Liver (tissue), 9 donors: ENCODE measurements around the gene STOML1. TPM values are rescaled to one million over a fixed set of nuclear protein-coding genes. Genes with fewer than 3 reads are reported as not detected.

Experiments used
- DNase-seq: peaks from one replicate; pipeline ENCODE4 v3.0.0-alpha.2; 2017; ENCODE audit warnings: low spot score
- H3K27ac ChIP-seq, 2 donors: one replicate each; pipeline ENCODE4 v1.7.0; 2013; ENCODE audit warnings: inconsistent platforms in 2 of 2, low read length in 2 of 2, control low read depth in 1 of 2, low read depth in 1 of 2, mild to moderate bottlenecking in 1 of 2
- H3K27me3 ChIP-seq, 4 donors: one replicate each; pipeline versions ENCODE4 v1.6.1 to v1.7.0; 2013; ENCODE audit warnings: low read length in 3 of 4, inconsistent platforms in 1 of 4, mild to moderate bottlenecking in 1 of 4, moderate library complexity in 1 of 4; ENCODE audit not compliant: control insufficient read depth in 4 of 4, insufficient read depth in 4 of 4
- H3K36me3 ChIP-seq, 4 donors: one replicate each; pipeline versions ENCODE4 v1.6.1 to v1.7.0; 2013; ENCODE audit warnings: low read length in 3 of 4, mild to moderate bottlenecking in 3 of 4, low read depth in 1 of 4, moderate library complexity in 1 of 4; ENCODE audit not compliant: control insufficient read depth in 4 of 4, insufficient read depth in 3 of 4
- H3K4me1 ChIP-seq, 4 donors: one replicate each; pipeline versions ENCODE4 v1.6.1 to v1.7.0; 2013; ENCODE audit warnings: low read length in 3 of 4, mild to moderate bottlenecking in 3 of 4, moderate library complexity in 1 of 4; ENCODE audit not compliant: control insufficient read depth in 4 of 4, insufficient read depth in 4 of 4
- H3K4me3 ChIP-seq, 3 donors: one replicate each; pipeline versions ENCODE4 v1.6.1 to v1.7.0; 2013; ENCODE audit warnings: low read length in 3 of 3, control low read depth in 1 of 3, low read depth in 1 of 3, mild to moderate bottlenecking in 1 of 3
- H3K9ac ChIP-seq, 2 donors: one replicate each; pipeline ENCODE4 v1.7.0; 2013; ENCODE audit warnings: low read length in 2 of 2, mild to moderate bottlenecking in 2 of 2, moderate library complexity in 2 of 2, control low read depth in 1 of 2, low read depth in 1 of 2
- H3K9me3 ChIP-seq, 4 donors: one replicate each; pipeline versions ENCODE4 v1.6.1 to v1.7.0; 2013; ENCODE audit warnings: low read length in 3 of 4; ENCODE audit not compliant: control insufficient read depth in 4 of 4
- ATF3 ChIP-seq: IDR thresholded peaks from 2 replicates; pipeline ENCODE4 v1.6.1; 2016; ENCODE audit warnings: antibody characterized with exemption
- FOXA1 ChIP-seq: IDR thresholded peaks from 2 replicates; pipeline ENCODE4 v1.6.1; 2016; ENCODE audit warnings: antibody characterized with exemption
- RAD21 ChIP-seq, 2 donors: IDR thresholded peaks; 2 replicates each; pipeline ENCODE4 v1.6.1; 2016; ENCODE audit warnings: antibody characterized with exemption in 2 of 2, mild to moderate bottlenecking in 2 of 2
- RXRA ChIP-seq, 2 donors: IDR thresholded peaks; 2 replicates each; pipeline ENCODE4 v1.6.1; 2017 to 2018; ENCODE audit warnings: antibody characterized with exemption in 2 of 2, mild to moderate bottlenecking in 1 of 2
- ZBTB33 ChIP-seq: IDR thresholded peaks from 2 replicates; pipeline ENCODE4 v1.6.1; 2016; ENCODE audit warnings: antibody characterized with exemption
- WGBS: extraction: QIAGEN DNeasy Blood & Tissue Kit; methylation state at CpG from one replicate; pipeline ENCODE4 v1.1.7; 2013; 5-methylcytosine and 5-hydroxymethylcytosine counted together
- polyA plus RNA-seq, 2 donors: library from polyadenylated mRNA; stranded (reverse) in 1 of 2; unstranded in 1 of 2; fragments of 200-250 nt in 1 of 2; fragments of >200 nt in 1 of 2; fragmentation: Nextera tagmentation in 1 of 2; extraction: Ambion mirVana in 1 of 2; gene quantifications; one replicate each; pipeline versions ENCODE4 v1.2.1 to v1.2.3, GENCODE V29; 2013 to 2015
- total RNA-seq, 2 donors: library from RNA; depleted of rRNA; stranded (reverse); fragments of >200 nt; gene quantifications; one replicate each; pipeline ENCODE4 v1.2.3, GENCODE V29; 2014
- donor health status: healthy.
- donor health status: healthy.
- donor health status: healthy.
- donor health status: healthy.
- donor health status: healthy.

Gene STOML1
- total and polyA plus RNA-seq, 4 donors, result 5.4 to 9.4 (median 6.4) TPM

DNA sequence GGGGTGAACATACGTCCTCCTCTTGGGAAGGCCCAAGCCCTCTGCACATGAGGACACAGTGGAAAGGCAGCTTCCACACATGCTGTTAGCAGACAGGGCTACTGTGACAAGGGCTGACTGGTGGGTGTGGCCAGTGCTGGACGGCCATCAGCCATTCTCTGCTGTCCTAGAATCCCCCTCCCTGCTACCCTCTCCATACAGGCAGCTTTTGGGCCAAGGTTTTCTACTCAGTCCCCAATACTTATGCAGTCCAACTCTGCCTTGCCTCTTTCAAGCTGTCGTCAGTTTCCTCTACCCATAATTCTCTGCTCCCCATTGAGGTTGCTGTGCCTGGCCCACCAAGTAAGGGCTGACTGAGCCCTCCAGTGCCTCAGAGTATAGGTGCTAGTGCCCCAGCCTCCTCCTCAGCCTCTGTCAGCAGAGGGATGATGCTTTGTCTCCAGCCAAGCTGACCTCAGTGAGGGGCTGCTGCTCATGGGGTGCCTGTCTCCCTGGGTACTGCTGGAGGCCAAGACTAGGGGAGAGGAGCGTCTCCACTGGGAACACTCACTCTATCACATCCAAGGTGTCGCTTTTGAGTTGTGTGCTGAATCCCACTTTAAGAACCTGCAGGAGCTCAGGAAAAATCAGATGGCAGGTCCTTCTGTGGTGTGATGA lies 63.0 kb downstream of the STOML1 start:
- no peak for DNase-seq
- Histone ChIP-seq H3K27ac (no peak overlapping the region), H3K4me1 (peaks cover 2 to 13% (median 4%) of the 10 kb centered on the region in 4 donors), H3K27me3 (peaks cover 0 to 9% (median 4%) of the 10 kb centered on the region in 4 donors), H3K4me3 (no peak overlapping the region), H3K9ac (no peak overlapping the region), H3K36me3 (no peaks in the 10 kb centered on the region), H3K9me3 (no peaks in the 10 kb centered on the region)
- TF ChIP-seq RAD21 (IDR thresholded peaks at IDR 0.05), result no peak
- no peak for TF ChIP-seq ATF3
- TF ChIP-seq FOXA1, result no peak
- no peak for TF ChIP-seq RXRA (IDR thresholded peaks at IDR 0.05)
- no peak for TF ChIP-seq ZBTB33
- 66% methylated on average over 5 of the region's 5 CpGs for WGBS

Other genes with a start within 250 kb of the STOML1 start
- under 1 TPM; 0.25 to 0.37 TPM for gene INSYN1, start 238.9 kb downstream of the STOML1 start, total RNA-seq
- under 1 TPM in 1 of 2 donors, not detected in 1; 0.16 TPM for gene INSYN1, start 238.9 kb downstream of the STOML1 start, polyA plus RNA-seq
- not detected for gene TBC1D21, start 118.7 kb downstream of the STOML1 start, total RNA-seq
- gene TBC1D21, start 118.7 kb downstream of the STOML1 start, polyA plus RNA-seq, result not detected
- gene LOXL1, start 65.8 kb downstream of the STOML1 start, total RNA-seq, result 1 to 10 TPM; 1.4 to 2.0 TPM
- under 1 TPM in 1 of 2 donors, not detected in 1; 0.67 TPM for gene LOXL1, start 65.8 kb downstream of the STOML1 start, polyA plus RNA-seq
- 10 to 100 TPM; 12.4 to 15.2 TPM for gene PML, start 2.4 kb upstream of the STOML1 start, total RNA-seq
- gene PML, start 2.4 kb upstream of the STOML1 start, polyA plus RNA-seq, result 1 to 10 TPM; 8.2 to 9.2 TPM
- 1 to 10 TPM; 1.2 to 1.4 TPM for gene GOLGA6A, start 90.3 kb upstream of the STOML1 start, total RNA-seq
- under 1 TPM; 0.06 to 0.08 TPM for gene GOLGA6A, start 90.3 kb upstream of the STOML1 start, polyA plus RNA-seq
- gene ISLR2, start 138.3 kb upstream of the STOML1 start, total RNA-seq, result not detected
- under 1 TPM in 1 of 2 donors, not detected in 1; 0.03 TPM for gene ISLR2, start 138.3 kb upstream of the STOML1 start, polyA plus RNA-seq
- gene ISLR, start 181.4 kb upstream of the STOML1 start, total RNA-seq, result 1 to 10 TPM; 2.4 to 3.2 TPM
- 1 to 10 TPM; 3.9 to 4.2 TPM for gene ISLR, start 181.4 kb upstream of the STOML1 start, polyA plus RNA-seq
- 1 to 10 TPM in 1 of 2 donors, not detected in 1; 3.1 TPM for gene STRA6, start 210.5 kb upstream of the STOML1 start, total RNA-seq
- gene STRA6, start 210.5 kb upstream of the STOML1 start, polyA plus RNA-seq, result not detected
- not detected for gene CCDC33, start 244.0 kb upstream of the STOML1 start, total RNA-seq
- gene CCDC33, start 244.0 kb upstream of the STOML1 start, polyA plus RNA-seq, result not detected